22Rv1 (cell line): Measurements from ENCODE around the gene GATB.

Source experiments
- ZFX ChIP-seq: fragments of 450-650 bp; IDR thresholded peaks from 2 replicates; pipeline ENCODE4 v1.6.1; 2017; ENCODE audit warnings: antibody characterized with exemption, borderline replicate concordance
- TF ChIP-seq, protein P1 (sequence below): fragments of 450-650 bp; IDR thresholded peaks from 2 replicates; pipeline ENCODE4 v1.5.1; 2017; ENCODE audit warnings: mild to moderate bottlenecking

DNA sequence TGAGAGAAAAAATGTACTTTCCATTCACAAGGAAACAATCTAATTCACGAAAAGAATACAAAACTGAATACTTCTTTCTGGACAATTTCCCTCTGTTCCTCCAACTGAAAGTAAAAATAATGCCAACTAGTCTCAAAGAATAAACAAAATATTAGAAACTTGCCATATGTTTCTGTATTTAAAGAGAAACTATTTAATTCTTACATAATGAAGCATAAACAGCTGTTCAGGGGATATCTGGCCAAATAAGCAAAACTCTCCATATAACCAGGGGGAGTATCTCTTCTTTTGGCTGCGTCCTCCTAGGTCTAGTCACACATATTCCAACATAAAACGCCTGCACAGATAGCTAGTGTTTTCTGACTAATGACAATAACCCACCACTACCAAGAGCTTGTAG, 805 bp downstream of the GATB start:
- TF ChIP-seq, protein P1, sequence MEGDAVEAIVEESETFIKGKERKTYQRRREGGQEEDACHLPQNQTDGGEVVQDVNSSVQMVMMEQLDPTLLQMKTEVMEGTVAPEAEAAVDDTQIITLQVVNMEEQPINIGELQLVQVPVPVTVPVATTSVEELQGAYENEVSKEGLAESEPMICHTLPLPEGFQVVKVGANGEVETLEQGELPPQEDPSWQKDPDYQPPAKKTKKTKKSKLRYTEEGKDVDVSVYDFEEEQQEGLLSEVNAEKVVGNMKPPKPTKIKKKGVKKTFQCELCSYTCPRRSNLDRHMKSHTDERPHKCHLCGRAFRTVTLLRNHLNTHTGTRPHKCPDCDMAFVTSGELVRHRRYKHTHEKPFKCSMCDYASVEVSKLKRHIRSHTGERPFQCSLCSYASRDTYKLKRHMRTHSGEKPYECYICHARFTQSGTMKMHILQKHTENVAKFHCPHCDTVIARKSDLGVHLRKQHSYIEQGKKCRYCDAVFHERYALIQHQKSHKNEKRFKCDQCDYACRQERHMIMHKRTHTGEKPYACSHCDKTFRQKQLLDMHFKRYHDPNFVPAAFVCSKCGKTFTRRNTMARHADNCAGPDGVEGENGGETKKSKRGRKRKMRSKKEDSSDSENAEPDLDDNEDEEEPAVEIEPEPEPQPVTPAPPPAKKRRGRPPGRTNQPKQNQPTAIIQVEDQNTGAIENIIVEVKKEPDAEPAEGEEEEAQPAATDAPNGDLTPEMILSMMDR = no peak
- no peak for TF ChIP-seq ZFX
